ENCODE results near the gene EIF3K. TPM values are rescaled to one million over a fixed set of nuclear protein-coding genes. Genes with fewer than 3 reads are reported as not detected.

The EIF3K gene
- total and polyA plus RNA-seq, 2 of the 8 experiments (the other 6 are each of a cell fraction or from before 2014, with no cell fraction given), result 329 to 937 TPM

- TF ChIP-seq POU5F1 (IDR thresholded peaks at IDR 0.05; ENCODE audit: low read depth, low read length) (no peak), BRCA1 (IDR thresholded peaks at IDR 0.05; ENCODE audit: low read depth, low read length) (no peak), TEAD4 (IDR thresholded peaks at IDR 0.05; ENCODE audit: low read depth, low read length) (no peak), TBP (IDR thresholded peaks at IDR 0.05; ENCODE audit: low read depth, low read length) (no peak), SRF (IDR thresholded peaks at IDR 0.05; ENCODE audit: low read depth, low read length) (no peak), RAD21 (IDR thresholded peaks at IDR 0.05 in 1 of 2, conservative IDR thresholded peaks at IDR 0.05 in 1 of 2; ENCODE audit: low read depth in 2 of 2, low read length in 2 of 2) (0 out of 4 replicates have a peak, but pooled peaks of 1 of the 2 experiments have one; percentile 6), SAP30 (IDR thresholded peaks at IDR 0.05; ENCODE audit: insufficient read depth, insufficient replicate concordance, low read length) (no peak), CHD1 (IDR thresholded peaks at IDR 0.05; ENCODE audit: low read depth, low read length) (no peak), SP2 (IDR thresholded peaks at IDR 0.05; ENCODE audit: low read length) (no peak), ZNF274 (IDR thresholded peaks at IDR 0.05; ENCODE audit: borderline replicate concordance, extremely low read depth, low read length) (no peak)
Measured at GRCh38 chr19:38596057-38596981, 22.7 kb upstream of the EIF3K start (continued).

Data from H1 (cell line).